Measurements from ENCODE around the gene RACGAP1. TPM values are rescaled to one million over a fixed set of nuclear protein-coding genes. Genes with fewer than 3 reads are reported as not detected.
A peak's percentile ranks its signal among the peaks of the same experiment; 100 is the strongest.

RACGAP1 gene
- total RNA-seq, 1 donor from 2014 or later: 23.5 TPM

DNA sequence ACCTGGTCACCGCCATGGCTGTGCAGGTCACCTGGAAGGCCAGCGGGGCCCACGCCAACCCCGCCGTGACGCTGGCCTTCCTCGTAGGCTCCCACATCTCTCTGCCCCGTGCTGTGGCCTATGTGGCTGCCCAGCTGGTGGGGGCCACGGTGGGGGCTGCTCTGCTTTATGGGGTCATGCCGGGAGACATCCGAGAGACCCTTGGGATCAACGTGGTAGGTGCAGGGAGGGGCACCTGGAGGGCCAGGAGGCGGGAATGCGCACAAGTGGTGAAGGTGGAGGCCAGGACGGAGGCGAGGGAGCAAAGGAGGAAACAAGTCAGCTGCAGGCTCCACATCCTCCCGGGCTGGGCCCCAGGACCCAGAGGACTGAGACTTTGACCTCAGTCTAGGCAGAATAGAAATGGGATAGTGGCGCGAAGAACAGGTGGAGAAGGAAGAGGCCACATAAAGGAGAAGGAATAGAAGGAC lies 51.9 kb downstream of the RACGAP1 start:
- Histone ChIP-seq H3K9ac (ENCODE audit: low read depth in 1 of 3, low read length in 3 of 3) (no peak overlapping the region), H3K27me3 (ENCODE audit: control insufficient read depth in 3 of 3, insufficient read depth in 3 of 3, low read length in 3 of 3) (peaks cover 12 to 33% (median 32%) of the 10 kb centered on the region in 3 donors), H3K4me1 (ENCODE audit: control insufficient read depth in 3 of 3, insufficient read depth in 3 of 3, low read length in 3 of 3) (peaks cover 0 to 7% (median 0%) of the 10 kb centered on the region in 3 donors), H3K9me3 (ENCODE audit: control insufficient read depth in 3 of 3, low read length in 3 of 3) (no peaks in the 10 kb centered on the region), H3K27ac (ENCODE audit: low read depth, low read length) (no peak overlapping the region), H3K36me3 (ENCODE audit: control insufficient read depth in 3 of 3, insufficient read depth in 3 of 3, low read length in 3 of 3) (no peaks in the 10 kb centered on the region), H3K4me3 (ENCODE audit: low read length in 3 of 3) (no peak overlapping the region)

DNA sequence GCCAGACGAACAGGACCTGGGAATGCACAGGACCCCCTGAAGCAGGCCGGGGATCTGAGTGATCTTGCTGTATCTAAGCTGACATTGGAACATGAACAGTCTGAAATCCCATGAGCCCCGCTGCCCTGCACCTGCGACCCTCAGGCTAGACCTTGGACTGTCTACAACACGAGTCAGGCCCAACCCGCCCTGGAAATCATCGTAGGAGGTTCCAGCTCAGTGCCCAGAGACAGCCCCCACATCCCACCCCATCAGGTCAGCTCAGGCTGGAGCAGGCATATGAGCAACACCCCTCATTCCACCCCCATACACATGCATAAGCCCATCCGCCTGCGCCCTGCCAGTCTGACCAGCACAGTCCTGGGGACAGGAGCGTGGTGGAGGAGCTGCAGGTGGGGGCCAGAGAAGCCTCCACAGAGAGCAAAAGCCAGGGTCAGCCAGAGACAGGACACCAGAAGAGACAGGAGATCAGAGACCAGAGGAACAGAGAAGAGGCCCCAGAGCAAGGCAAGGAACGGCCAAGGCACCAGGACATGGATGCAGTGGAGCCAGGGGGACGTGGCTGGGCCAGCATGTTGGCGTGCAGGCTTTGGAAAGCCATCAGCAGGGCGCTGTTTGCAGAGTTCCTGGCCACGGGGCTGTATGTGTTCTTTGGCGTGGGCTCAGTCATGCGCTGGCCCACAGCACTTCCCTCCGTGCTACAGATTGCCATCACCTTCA lies 52.5 kb downstream of the RACGAP1 start, which contains the start of gene AQP6:
Gene AQP6, plus strand, starts transcription at position 307 of the 720 bp plus-strand sequence. Its CDS starts 227 bp downstream, at position 534.
- H3K27me3 ChIP-seq (ENCODE audit: control insufficient read depth in 3 of 3, insufficient read depth in 3 of 3, low read length in 3 of 3): peaks cover 18 to 39% (median 38%) of the 10 kb centered on the region in 3 donors

DNA sequence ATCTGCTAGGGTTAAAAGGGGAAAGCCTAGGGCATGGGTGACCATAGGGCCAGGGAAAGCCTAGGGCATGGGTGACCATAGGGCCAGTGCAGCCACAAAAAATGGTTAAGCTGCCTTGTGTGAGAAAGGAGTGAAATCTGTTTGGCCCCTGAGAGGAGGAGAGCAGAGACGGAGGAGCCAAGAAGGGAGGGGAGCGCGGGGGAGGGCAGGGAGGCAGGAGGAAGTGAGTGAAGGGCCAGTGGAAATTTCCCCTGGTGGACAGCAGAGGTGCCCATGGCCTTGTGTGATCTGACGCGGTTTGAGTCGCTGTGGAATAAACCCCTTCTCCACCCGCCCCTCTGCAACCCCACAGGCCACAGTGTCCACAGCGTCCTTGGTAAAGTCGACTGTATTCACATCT lies 53.2 kb downstream of the RACGAP1 start:
- Histone ChIP-seq H3K9ac (ENCODE audit: low read depth in 1 of 3, low read length in 3 of 3) (no peak overlapping the region), H3K4me1 (ENCODE audit: control insufficient read depth in 3 of 3, insufficient read depth in 3 of 3, low read length in 3 of 3) (peaks cover 7 to 14% (median 8%) of the 10 kb centered on the region in 3 donors), H3K9me3 (ENCODE audit: control insufficient read depth in 3 of 3, low read length in 3 of 3) (no peaks in the 10 kb centered on the region), H3K36me3 (ENCODE audit: control insufficient read depth in 3 of 3, insufficient read depth in 3 of 3, low read length in 3 of 3) (no peaks in the 10 kb centered on the region), H3K4me3 (ENCODE audit: low read length in 3 of 3) (no peak overlapping the region), H3K27me3 (ENCODE audit: control insufficient read depth in 3 of 3, insufficient read depth in 3 of 3, low read length in 3 of 3) (peaks cover 23 to 45% (median 44%) of the 10 kb centered on the region in 3 donors), H3K27ac (ENCODE audit: low read depth, low read length) (no peak overlapping the region)

More for the DNA sequence above, 52.5 kb downstream of the RACGAP1 start, which contains the start of gene AQP6:
- no peak within 1 kb of the TSS for H3K4me3 ChIP-seq (ENCODE audit: low read length in 3 of 3)
- H3K4me1 ChIP-seq (ENCODE audit: control insufficient read depth in 3 of 3, insufficient read depth in 3 of 3, low read length in 3 of 3): peaks cover under 1 to 9% (median under 1%) of the 10 kb centered on the region in 3 donors
- H3K27ac ChIP-seq (ENCODE audit: low read depth, low read length): no peak within 1 kb of the TSS
- no peak within 1 kb of the TSS for H3K9ac ChIP-seq (ENCODE audit: low read depth in 1 of 3, low read length in 3 of 3)
- no peaks in the 10 kb centered on the region for H3K9me3 ChIP-seq (ENCODE audit: control insufficient read depth in 3 of 3, low read length in 3 of 3)
- no peaks in the 10 kb centered on the region for H3K36me3 ChIP-seq (ENCODE audit: control insufficient read depth in 3 of 3, insufficient read depth in 3 of 3, low read length in 3 of 3)

DNA sequence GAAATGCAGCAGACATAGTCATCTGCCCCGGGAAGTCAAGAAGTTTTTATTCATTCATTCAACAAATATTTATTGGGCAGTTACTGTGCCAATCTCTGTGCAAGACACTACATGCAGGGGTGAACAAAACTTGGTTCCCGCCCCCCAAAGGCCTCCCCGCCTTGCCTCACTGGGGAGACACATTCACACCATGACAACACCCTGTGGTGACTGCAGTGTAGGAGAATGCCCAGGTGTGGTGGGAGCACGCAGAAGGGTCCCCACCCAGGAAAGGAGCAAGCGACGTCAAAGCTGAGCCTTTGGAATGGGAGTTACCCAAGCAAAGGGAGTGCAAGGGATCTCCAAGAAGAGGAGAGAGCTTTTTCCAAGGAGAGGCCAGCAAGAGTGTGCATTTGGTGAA lies 54.2 kb downstream of the RACGAP1 start:
- Histone ChIP-seq H3K36me3 (ENCODE audit: control insufficient read depth in 3 of 3, insufficient read depth in 3 of 3, low read length in 3 of 3) (no peaks in the 10 kb centered on the region), H3K9ac (ENCODE audit: low read depth in 1 of 3, low read length in 3 of 3) (no peak overlapping the region), H3K27me3 (ENCODE audit: control insufficient read depth in 3 of 3, insufficient read depth in 3 of 3, low read length in 3 of 3) (peaks cover 23 to 53% (median 50%) of the 10 kb centered on the region in 3 donors), H3K9me3 (ENCODE audit: control insufficient read depth in 3 of 3, low read length in 3 of 3) (no peaks in the 10 kb centered on the region), H3K27ac (ENCODE audit: low read depth, low read length) (no peak overlapping the region), H3K4me1 (ENCODE audit: control insufficient read depth in 3 of 3, insufficient read depth in 3 of 3, low read length in 3 of 3) (peaks cover 8 to 16% (median 10%) of the 10 kb centered on the region in 3 donors), H3K4me3 (ENCODE audit: low read length in 3 of 3) (no peak overlapping the region)

DNA sequence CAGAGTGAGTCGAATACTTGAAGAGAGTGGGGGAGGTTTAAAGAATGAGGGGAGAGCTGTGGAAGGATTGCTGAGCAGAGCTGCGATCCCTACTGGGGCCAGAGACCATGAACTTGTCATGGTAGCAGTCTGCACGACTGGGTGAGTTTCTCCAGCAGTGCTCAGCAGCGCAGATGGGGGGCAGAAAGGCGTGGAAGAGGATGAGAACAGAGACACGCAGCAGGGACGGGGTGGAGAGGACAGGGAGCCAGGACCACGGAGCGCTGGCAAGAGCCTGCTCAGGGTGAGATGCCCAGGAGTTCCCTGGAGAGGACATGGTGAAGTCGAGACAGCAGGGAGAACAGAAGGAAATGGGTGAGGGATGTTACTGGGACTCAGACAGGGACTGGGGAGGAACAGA lies 54.6 kb downstream of the RACGAP1 start:
- Histone ChIP-seq H3K36me3 (ENCODE audit: control insufficient read depth in 3 of 3, insufficient read depth in 3 of 3, low read length in 3 of 3) (no peaks in the 10 kb centered on the region), H3K27ac (ENCODE audit: low read depth, low read length) (no peak overlapping the region), H3K9me3 (ENCODE audit: control insufficient read depth in 3 of 3, low read length in 3 of 3) (no peaks in the 10 kb centered on the region), H3K9ac (ENCODE audit: low read depth in 1 of 3, low read length in 3 of 3) (no peak overlapping the region), H3K4me1 (ENCODE audit: control insufficient read depth in 3 of 3, insufficient read depth in 3 of 3, low read length in 3 of 3) (peaks cover 8 to 16% (median 10%) of the 10 kb centered on the region in 3 donors), H3K4me3 (ENCODE audit: low read length in 3 of 3) (no peak overlapping the region), H3K27me3 (ENCODE audit: control insufficient read depth in 3 of 3, insufficient read depth in 3 of 3, low read length in 3 of 3) (peaks cover 23 to 53% (median 50%) of the 10 kb centered on the region in 3 donors)

DNA sequence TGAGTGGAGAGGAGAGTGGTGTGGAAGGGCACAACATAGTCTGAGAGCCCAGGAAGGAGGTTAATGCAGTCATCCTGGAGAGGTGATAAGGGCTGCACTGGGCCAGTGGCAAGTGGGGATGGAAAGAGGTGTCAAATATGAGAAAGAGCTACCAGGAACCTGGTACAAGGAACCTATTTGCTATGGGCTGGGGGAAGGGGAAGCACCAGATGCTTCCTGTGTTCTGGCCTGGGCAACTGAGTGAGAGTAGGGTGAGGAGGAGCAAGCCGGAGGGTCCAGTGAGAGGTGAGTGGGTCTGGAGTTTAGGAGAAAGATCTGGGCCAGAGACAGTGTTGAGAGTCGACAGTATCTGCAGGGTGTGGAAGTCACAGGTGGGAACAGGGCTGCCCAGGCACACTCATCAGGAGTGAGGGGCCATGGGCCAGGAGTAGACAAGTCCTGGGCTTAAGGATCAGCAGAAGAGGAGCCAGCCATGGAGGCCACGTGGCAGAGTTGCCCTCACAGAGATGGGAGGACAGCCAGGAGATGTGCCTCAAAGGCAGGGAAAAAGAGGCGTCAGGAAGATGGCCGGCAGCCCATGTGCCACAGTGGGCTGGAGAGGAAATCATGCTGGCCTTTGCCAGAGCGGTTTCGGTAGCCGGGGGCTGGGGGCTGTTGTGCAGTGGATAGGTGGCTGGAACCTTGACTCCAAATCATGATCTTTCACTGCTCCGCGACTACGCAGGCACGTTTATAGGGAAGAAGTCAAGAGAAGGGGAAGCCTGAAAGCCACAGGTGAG lies 55.5 kb downstream of the RACGAP1 start:
- no peak overlapping the region for H3K4me3 ChIP-seq (ENCODE audit: low read length in 3 of 3)
- no peaks in the 10 kb centered on the region for H3K9me3 ChIP-seq (ENCODE audit: control insufficient read depth in 3 of 3, low read length in 3 of 3)
- H3K27ac ChIP-seq (ENCODE audit: low read depth, low read length): no peak overlapping the region
- H3K36me3 ChIP-seq (ENCODE audit: control insufficient read depth in 3 of 3, insufficient read depth in 3 of 3, low read length in 3 of 3): no peaks in the 10 kb centered on the region
- H3K4me1 ChIP-seq (ENCODE audit: control insufficient read depth in 3 of 3, insufficient read depth in 3 of 3, low read length in 3 of 3): peaks cover 8 to 10% (median 9%) of the 10 kb centered on the region in 3 donors
- no peak overlapping the region for H3K9ac ChIP-seq (ENCODE audit: low read depth in 1 of 3, low read length in 3 of 3)
- H3K27me3 ChIP-seq (ENCODE audit: control insufficient read depth in 3 of 3, insufficient read depth in 3 of 3, low read length in 3 of 3): peaks cover 23 to 53% (median 50%) of the 10 kb centered on the region in 3 donors

DNA sequence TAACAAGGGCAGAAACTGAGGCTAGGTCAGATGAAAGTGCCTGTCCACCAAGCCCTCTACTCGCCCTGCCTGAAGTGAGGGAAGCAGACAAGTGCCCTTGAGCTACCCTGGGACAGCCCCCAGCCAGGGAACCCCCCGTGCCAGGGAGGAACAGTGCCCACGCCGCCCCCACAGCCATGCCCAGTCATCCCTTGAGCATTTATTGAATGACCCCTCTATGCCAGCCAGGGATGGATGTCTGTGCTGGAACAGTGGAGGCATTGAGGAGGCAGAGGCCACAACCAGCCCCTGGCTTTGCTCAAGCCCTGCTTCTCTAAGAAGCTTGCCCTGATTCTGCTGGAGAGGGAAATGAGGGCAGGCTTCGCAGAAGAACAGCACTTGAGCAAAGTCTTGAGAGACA lies 56.3 kb downstream of the RACGAP1 start:
- Histone ChIP-seq H3K36me3 (ENCODE audit: control insufficient read depth in 3 of 3, insufficient read depth in 3 of 3, low read length in 3 of 3) (no peaks in the 10 kb centered on the region), H3K27ac (ENCODE audit: low read depth, low read length) (no peak overlapping the region), H3K27me3 (ENCODE audit: control insufficient read depth in 3 of 3, insufficient read depth in 3 of 3, low read length in 3 of 3) (peaks cover 23 to 60% (median 47%) of the 10 kb centered on the region in 3 donors), H3K4me3 (ENCODE audit: low read length in 3 of 3) (no peak overlapping the region), H3K9me3 (ENCODE audit: control insufficient read depth in 3 of 3, low read length in 3 of 3) (no peaks in the 10 kb centered on the region), H3K4me1 (ENCODE audit: control insufficient read depth in 3 of 3, insufficient read depth in 3 of 3, low read length in 3 of 3) (peaks cover 8 to 10% (median 9%) of the 10 kb centered on the region in 3 donors), H3K9ac (ENCODE audit: low read depth in 1 of 3, low read length in 3 of 3) (no peak overlapping the region)

DNA sequence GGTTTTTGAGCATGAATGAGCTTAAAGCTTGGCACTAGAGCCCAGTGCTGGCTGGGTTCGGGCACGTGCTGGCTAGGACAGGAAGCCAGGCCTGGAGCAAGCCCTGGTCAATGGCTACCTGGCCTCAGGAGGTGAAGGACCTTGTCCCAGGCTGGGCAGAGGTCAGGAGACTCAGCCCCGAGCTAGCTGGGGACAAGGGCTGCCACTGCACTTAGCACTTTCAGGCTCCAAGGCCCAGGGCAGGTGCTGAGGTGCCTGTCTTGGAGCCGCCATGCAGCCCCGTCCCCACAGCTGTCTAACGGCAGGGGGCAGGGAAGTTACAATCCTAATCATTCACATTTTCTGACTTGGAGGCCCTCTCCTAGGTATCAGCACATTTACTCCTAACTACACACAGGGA lies 56.8 kb downstream of the RACGAP1 start:
- H3K36me3 ChIP-seq (ENCODE audit: control insufficient read depth in 3 of 3, insufficient read depth in 3 of 3, low read length in 3 of 3): no peaks in the 10 kb centered on the region
- no peak overlapping the region for H3K9ac ChIP-seq (ENCODE audit: low read depth in 1 of 3, low read length in 3 of 3)
- no peaks in the 10 kb centered on the region for H3K9me3 ChIP-seq (ENCODE audit: control insufficient read depth in 3 of 3, low read length in 3 of 3)
- no peak overlapping the region for H3K27ac ChIP-seq (ENCODE audit: low read depth, low read length)
- peaks cover 23 to 61% (median 47%) of the 10 kb centered on the region in 3 donors for H3K27me3 ChIP-seq (ENCODE audit: control insufficient read depth in 3 of 3, insufficient read depth in 3 of 3, low read length in 3 of 3)
- H3K4me1 ChIP-seq (ENCODE audit: control insufficient read depth in 3 of 3, insufficient read depth in 3 of 3, low read length in 3 of 3): peaks cover 8 to 10% (median 9%) of the 10 kb centered on the region in 3 donors
- H3K4me3 ChIP-seq (ENCODE audit: low read length in 3 of 3): no peak overlapping the region

DNA sequence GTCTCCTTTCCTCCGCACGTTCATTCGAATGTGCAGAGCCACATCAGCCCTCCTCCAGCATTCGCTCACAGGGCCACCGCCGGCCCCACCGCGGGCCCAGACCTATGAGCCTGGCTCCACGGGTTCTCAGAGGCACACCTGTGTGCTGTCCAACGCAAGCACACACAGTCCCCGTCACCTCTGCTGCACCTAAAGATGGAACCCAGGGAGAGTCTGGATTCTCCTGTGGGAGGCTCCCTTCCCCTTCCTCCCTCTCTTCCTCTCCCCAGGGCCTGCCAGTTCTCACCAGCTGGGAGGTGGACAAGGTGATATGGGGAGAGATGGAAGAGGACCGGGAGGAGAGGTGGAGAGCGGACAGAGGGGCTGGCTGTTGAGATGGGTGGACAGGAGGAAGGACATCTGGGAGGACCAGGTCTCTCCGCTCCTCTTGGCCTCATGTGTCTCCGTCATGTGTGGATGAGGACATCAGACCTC lies 57.5 kb downstream of the RACGAP1 start:
- H3K4me3 ChIP-seq (ENCODE audit: low read length in 3 of 3): peak overlapping the region in 1 of 3 donors; percentile 58
- no peaks in the 10 kb centered on the region for H3K9me3 ChIP-seq (ENCODE audit: control insufficient read depth in 3 of 3, low read length in 3 of 3)
- no peak overlapping the region for H3K9ac ChIP-seq (ENCODE audit: low read depth in 1 of 3, low read length in 3 of 3)
- H3K36me3 ChIP-seq (ENCODE audit: control insufficient read depth in 3 of 3, insufficient read depth in 3 of 3, low read length in 3 of 3): no peaks in the 10 kb centered on the region
- peaks cover 23 to 62% (median 41%) of the 10 kb centered on the region in 3 donors for H3K27me3 ChIP-seq (ENCODE audit: control insufficient read depth in 3 of 3, insufficient read depth in 3 of 3, low read length in 3 of 3)
- H3K27ac ChIP-seq (ENCODE audit: low read depth, low read length): no peak overlapping the region
- peaks cover 8 to 10% (median 9%) of the 10 kb centered on the region in 3 donors for H3K4me1 ChIP-seq (ENCODE audit: control insufficient read depth in 3 of 3, insufficient read depth in 3 of 3, low read length in 3 of 3)
